ENCODE measurements around the gene ATP2C2. TPM values are rescaled to one million over a fixed set of nuclear protein-coding genes. Genes with fewer than 3 reads are reported as not detected.

ATP2C2 gene
- total RNA-seq, 4 donors from 2014 or later, result 0.86 TPM; not detected in 3

- Histone ChIP-seq H3K27ac (replicated peaks in 1 of 4) (no peak overlapping the region), H3K4me1 (no peaks in the 10 kb centered on the region), H3K27me3 (peaks cover 0 to 46% (median 0%) of the 10 kb centered on the region in 4 donors), H3K36me3 (no peaks in the 10 kb centered on the region), H3K9me3 (no peaks in the 10 kb centered on the region), H3K4me3 (no peak overlapping the region)
- no peak for TF ChIP-seq POLR2A (IDR thresholded peaks at IDR 0.05; ENCODE audit: low read depth)
- TF ChIP-seq EP300 (IDR thresholded peaks at IDR 0.05), result no peak
- no peak for TF ChIP-seq CTCF (IDR thresholded peaks at IDR 0.05)
- 77% methylated on average over 16 of the region's 16 CpGs for WGBS
- no peak for DNase-seq (ENCODE audit: extremely low spot score)
- intact Hi-C loops (cut with DNase I), result no loop called here
These were observed 37.9 kb downstream of the ATP2C2 start for GRCh38 chr16:84406006-84406963.

GRCh38 chr16:84407588-84408313, 39.4 kb downstream of the ATP2C2 start:
- intact Hi-C loops (cut with DNase I), result no loop called here
- no peak for DNase-seq (ENCODE audit: extremely low spot score)
- no peaks in the 10 kb centered on the region for H3K9me3 ChIP-seq
- no peak overlapping the region for H3K27ac ChIP-seq (replicated peaks in 1 of 4)
- H3K4me3 ChIP-seq, result no peak overlapping the region
- TF ChIP-seq POLR2AphosphoS5 (IDR thresholded peaks at IDR 0.05), result no peak
- TF ChIP-seq CTCF (IDR thresholded peaks at IDR 0.05), result no peak
- no peak for TF ChIP-seq POLR2A (IDR thresholded peaks at IDR 0.05; ENCODE audit: low read depth)
- no peak for TF ChIP-seq EP300 (IDR thresholded peaks at IDR 0.05)
- WGBS, result 81% methylated on average over 9 of the region's 9 CpGs
- no peaks in the 10 kb centered on the region for H3K36me3 ChIP-seq
- no peaks in the 10 kb centered on the region for H3K4me1 ChIP-seq
- H3K27me3 ChIP-seq, result peaks cover 0 to 46% (median 0%) of the 10 kb centered on the region in 4 donors

GRCh38 chr16:84408314-84408690, 40.0 kb downstream of the ATP2C2 start:
- intact Hi-C loops (cut with DNase I), result no loop called here
- no peak for DNase-seq (ENCODE audit: extremely low spot score)
- TF ChIP-seq EP300 (IDR thresholded peaks at IDR 0.05), result no peak
- TF ChIP-seq CTCF (IDR thresholded peaks at IDR 0.05), result no peak
- no peak for TF ChIP-seq POLR2AphosphoS5 (IDR thresholded peaks at IDR 0.05)
- no peak for TF ChIP-seq POLR2A (IDR thresholded peaks at IDR 0.05; ENCODE audit: low read depth)
- Histone ChIP-seq H3K27ac (replicated peaks in 1 of 4) (no peak overlapping the region), H3K27me3 (peaks cover 0 to 46% (median 0%) of the 10 kb centered on the region in 4 donors), H3K9me3 (no peaks in the 10 kb centered on the region), H3K4me1 (no peaks in the 10 kb centered on the region), H3K36me3 (no peaks in the 10 kb centered on the region), H3K4me3 (no peak overlapping the region)
- WGBS, result 78% methylated on average over 10 of the region's 10 CpGs

- intact Hi-C loops (cut with DNase I), result no loop called here
- 67% methylated on average over 2 of the region's 2 CpGs for WGBS
- H3K4me3 ChIP-seq, result no peak overlapping the region
- H3K27me3 ChIP-seq, result peaks cover 0 to 46% (median 0%) of the 10 kb centered on the region in 4 donors
- H3K9me3 ChIP-seq, result no peaks in the 10 kb centered on the region
- no peak for DNase-seq (ENCODE audit: extremely low spot score)
- TF ChIP-seq EP300 (IDR thresholded peaks at IDR 0.05) (no peak), CTCF (IDR thresholded peaks at IDR 0.05) (no peak), POLR2A (IDR thresholded peaks at IDR 0.05; ENCODE audit: low read depth) (no peak), POLR2AphosphoS5 (IDR thresholded peaks at IDR 0.05) (no peak)
- no peaks in the 10 kb centered on the region for H3K4me1 ChIP-seq
- no peak overlapping the region for H3K27ac ChIP-seq (replicated peaks in 1 of 4)
- no peaks in the 10 kb centered on the region for H3K36me3 ChIP-seq
These were observed 40.5 kb downstream of the ATP2C2 start for GRCh38 chr16:84408856-84409255.
